ENCODE measurements around the gene ANKS1B.

ANKS1B gene

GRCh38 chr12:99959549-99960170 lies 25.1 kb downstream of the ANKS1B start:
- DNase-seq: peak; percentile 88

GRCh38 chr12:99957866-99958466 lies 26.8 kb downstream of the ANKS1B start:
- no peak for DNase-seq

DNA sequence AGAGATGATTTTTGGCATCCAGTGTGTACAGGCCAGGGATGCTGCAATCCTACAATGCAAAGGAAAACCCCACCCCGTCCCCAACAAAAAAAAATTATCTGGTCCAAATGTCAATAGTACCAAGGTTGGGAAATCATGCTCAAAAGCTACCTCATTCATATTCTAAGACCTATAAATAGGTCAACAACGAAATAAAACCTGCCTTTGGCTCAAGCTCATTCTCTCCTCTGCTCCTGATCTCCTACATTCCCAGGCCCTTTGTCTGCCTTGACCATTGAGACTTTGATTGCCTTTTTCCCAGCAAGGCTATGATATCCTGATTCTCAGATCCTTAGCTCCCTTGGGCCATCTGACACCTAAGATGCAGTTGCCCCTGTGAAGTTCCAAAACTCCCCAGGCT lies 30.0 kb downstream of the ANKS1B start:
- DNase-seq: no peak

GRCh38 chr12:99948370-99948769 lies 36.4 kb downstream of the ANKS1B start:
- no peak for DNase-seq

- DNase-seq: no peak
Measured at GRCh38 chr12:99946131-99946530, 38.6 kb downstream of the ANKS1B start.

DNA sequence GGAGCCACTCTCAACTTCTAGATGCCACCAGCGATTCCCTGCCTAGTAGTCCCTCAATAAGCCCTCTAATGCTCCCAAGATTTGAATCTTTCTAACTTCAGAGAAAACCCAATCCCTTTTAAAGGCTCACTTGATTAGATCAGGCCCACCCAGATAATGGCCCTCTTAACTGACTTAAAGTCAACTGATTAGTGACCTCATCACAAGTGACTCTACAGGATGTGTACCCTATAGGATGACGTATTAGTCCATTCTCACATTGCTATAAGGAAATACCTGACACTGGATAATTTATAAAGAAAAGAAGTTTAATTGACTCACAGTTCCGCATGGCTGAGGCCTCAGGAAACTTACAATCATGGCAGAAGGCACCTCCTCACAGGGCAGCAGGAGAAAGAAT lies 49.1 kb downstream of the ANKS1B start:
- DNase-seq: no peak

DNA sequence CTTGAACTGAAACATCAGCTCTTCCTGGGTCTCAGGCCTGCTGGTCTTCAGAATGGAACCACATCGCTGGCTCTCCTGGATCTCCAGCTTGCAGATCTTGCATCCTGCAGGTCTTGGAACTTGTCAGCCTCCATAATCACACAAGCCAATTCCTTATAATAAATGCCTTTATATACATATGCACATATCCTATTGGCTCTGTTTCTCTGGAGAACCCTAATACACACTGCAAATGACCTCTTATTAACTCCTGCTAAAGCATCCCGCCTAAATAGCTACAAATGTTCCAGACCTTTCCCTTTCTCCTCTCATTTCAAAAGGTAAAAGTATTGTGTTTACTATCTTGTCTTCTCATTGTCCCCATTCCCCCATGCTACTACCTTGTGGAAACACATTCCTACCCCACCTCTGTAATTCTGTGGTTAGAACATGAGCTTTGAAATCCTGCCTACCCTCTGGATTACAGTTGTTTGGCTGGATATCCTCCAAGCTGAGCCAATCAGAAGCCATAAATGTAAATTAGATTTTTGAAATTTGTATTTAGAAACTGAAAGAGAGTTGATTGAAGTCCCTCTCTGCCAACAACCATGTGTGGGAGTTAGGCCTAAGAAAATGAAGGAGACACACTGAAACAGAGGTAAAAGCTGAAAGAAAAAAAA lies 58.1 kb downstream of the ANKS1B start:
- no peak for DNase-seq

- DNase-seq: no peak
Measured at GRCh38 chr12:99920353-99920960, 64.3 kb downstream of the ANKS1B start.

DNA sequence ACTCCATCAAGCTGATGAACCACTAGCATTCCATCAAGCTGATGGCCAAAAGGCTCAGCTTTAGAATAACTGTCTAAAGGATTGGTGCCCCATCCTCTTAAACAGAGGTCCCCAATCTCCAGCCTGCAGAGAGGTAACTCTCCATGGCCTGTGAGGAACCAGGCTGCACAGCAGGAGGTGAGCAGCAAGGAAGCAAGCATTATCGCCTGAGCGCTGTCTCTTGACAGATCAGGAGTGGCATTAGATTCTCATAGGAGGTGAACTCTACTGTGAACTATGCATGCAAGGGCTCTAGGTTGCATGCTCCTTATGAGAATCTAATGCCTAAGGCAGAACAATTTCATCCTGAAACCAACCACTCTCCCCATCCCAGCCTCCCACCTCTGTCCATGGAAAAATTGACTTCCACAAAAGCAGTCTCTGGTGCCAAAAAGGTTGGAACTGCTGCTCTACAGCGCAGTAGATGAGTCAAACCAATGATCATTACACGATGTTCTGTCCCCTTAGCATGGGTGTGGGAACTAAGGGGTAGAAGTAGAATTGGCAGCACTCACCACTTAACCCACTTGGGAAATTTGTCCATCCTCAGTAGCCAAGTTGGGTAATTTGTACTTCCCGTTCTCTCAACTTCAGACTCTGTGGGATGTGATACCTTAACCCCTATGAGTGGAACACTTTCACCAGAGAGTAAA lies 66.9 kb downstream of the ANKS1B start:
- no peak for DNase-seq

- no peak for DNase-seq
Measured at GRCh38 chr12:99916555-99916954, 68.2 kb downstream of the ANKS1B start.

- no peak for DNase-seq
Measured at GRCh38 chr12:99915251-99916082, 69.3 kb downstream of the ANKS1B start.

DNA sequence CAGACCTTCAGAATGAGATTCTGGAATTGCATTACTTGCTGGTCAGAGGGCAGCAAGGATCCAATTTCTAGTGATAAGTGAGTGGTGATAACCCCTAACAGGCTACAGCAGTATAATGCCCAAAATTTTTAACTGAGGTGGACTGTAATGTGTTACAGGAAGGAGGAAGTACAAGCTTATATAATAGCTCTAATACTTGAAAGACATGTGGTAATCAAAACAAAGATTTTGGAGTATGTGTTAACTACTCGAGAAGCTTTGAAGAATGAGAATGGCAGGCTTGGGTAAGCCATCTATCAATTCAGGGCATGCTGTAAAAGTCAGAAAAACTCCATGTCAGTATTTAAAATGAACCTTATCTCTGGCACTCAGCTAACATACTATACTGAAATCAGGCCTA lies 70.5 kb downstream of the ANKS1B start:
- no peak for DNase-seq

- DNase-seq: no peak
Measured at GRCh38 chr12:99911967-99912366, 72.8 kb downstream of the ANKS1B start.

- no peak for DNase-seq
Measured at GRCh38 chr12:99911081-99911480, 73.7 kb downstream of the ANKS1B start.

DNA sequence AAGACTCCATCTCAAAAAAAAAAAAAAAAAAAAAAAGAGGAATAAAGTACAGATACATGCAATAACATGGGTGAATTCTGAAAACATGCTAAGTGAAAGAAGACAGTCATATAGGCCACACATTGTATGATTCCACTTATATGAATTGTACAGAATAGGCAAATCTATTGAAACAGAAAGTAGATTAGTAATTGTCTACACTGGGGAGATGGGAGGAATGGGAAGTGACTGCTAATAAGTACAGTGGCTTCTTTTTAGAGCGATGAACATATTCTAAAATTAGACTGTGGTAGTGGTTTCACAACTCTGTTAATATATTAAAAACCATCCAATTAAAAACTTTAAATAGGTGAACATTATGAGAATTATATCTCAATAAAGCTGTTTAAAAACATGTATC lies 74.4 kb downstream of the ANKS1B start:
- no peak for DNase-seq

GRCh38 chr12:99906786-99907579 lies 77.8 kb downstream of the ANKS1B start:
- DNase-seq: no peak

GRCh38 chr12:99901181-99901580 lies 83.6 kb downstream of the ANKS1B start:
- DNase-seq: no peak

- no peak for DNase-seq
Measured at GRCh38 chr12:99898645-99899044, 86.1 kb downstream of the ANKS1B start.

DNA sequence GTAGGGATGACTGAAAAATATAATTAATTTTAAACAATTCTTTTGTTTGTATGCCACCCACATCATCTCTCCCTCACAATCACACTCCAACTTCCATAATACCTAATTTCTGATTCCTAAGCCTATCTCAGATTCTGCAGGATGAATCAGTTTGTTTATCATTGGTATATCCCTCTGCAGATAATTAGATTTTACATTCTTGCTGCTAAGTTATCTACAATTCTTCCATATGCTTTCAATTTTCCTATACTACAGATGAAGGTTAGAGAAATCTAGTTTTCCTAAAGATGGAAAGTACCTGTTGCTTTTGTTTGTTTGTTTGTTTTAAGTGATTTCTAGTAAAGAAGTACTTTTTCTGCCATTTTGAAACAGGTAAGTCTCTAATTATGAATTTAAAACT lies 105.3 kb downstream of the ANKS1B start:
- no peak for DNase-seq

DNA sequence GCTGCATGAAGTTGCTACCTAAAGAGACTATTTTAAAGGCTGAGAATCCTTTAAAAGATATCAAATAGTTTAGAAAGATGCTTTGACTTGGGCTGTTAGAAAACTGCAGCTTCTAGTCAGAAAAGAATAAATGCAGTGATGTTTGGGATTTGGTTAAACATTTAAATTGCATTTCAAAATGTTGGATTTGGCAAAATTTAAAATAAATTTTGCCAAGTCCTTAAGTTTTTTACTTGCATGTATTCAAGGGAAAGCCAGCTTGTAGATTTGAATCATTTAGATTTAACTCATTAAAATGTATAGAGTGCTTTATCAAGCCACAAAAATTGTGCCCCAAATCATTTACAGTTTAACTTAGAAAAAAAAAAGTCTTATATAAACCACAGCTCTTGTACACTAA lies 109.7 kb downstream of the ANKS1B start:
- no peak for DNase-seq

GRCh38 chr12:99870085-99870484 lies 114.7 kb downstream of the ANKS1B start:
- DNase-seq: no peak

DNA sequence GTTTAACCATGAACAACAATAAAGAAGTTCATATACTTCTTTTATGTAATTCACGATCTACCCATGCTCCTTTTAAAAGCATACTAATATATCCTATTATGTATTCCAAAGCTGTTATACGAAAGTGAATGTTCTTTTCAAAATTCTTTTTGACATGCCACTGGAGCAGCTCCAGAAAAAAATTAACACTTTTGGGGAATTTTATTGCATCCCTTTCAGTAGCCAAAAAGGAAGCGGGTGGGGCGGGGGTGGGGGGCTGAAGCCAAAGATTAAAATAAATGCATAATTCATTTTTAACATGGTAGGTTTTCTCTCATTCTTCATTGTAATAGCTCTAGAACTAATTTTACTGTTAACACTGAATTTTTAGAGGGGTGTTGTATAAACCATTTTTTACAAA lies 123.0 kb downstream of the ANKS1B start:
- DNase-seq: no peak
